CD14-positive monocyte (primary cell): ENCODE results near the gene CDK4. TPM values are rescaled to one million over a fixed set of nuclear protein-coding genes. Genes with fewer than 3 reads are reported as not detected.

Experiments used
- DNase-seq, 3 donors: peaks; one replicate each; pipeline ENCODE4 v3.0.0-alpha.2; 2011 to 2022
- H2AFZ ChIP-seq: 2 replicates; pipeline ENCODE4 v1.6.0; 2012; ENCODE audit warnings: mild to moderate bottlenecking, low read depth, low read length, inconsistent platforms; ENCODE audit not compliant: insufficient read depth, poor library complexity, severe bottlenecking
- H3K27ac ChIP-seq, 2 donors: 1 replicate in 1 of 2; 2 replicates in 1 of 2; pipeline ENCODE4 v1.5.1; 2012 to 2013; ENCODE audit warnings: low read length in 2 of 2, control low read depth in 1 of 2, inconsistent platforms in 1 of 2, low read depth in 1 of 2, mild to moderate bottlenecking in 1 of 2
- H3K27me3 ChIP-seq, 2 donors: one replicate each; pipeline versions ENCODE4 v1.6.0 to v1.6.1; 2011 to 2013; ENCODE audit warnings: low read length in 2 of 2; ENCODE audit not compliant: control insufficient read depth in 2 of 2, insufficient read depth in 2 of 2
- H3K36me3 ChIP-seq, 2 donors: replicated peaks in 1 of 2; 1 replicate in 1 of 2; 2 replicates in 1 of 2; pipeline versions ENCODE4 v1.5.1 to v1.6.1; 2012 to 2013; ENCODE audit warnings: low read length in 2 of 2, control low read depth in 1 of 2, inconsistent platforms in 1 of 2, mild to moderate bottlenecking in 1 of 2; ENCODE audit not compliant: insufficient read depth in 2 of 2, control insufficient read depth in 1 of 2
- H3K4me1 ChIP-seq, 2 donors: 1 replicate in 1 of 2; 2 replicates in 1 of 2; pipeline versions ENCODE4 v1.5.1 to v1.6.1; 2012 to 2013; ENCODE audit warnings: low read length in 2 of 2, control low read depth in 1 of 2, inconsistent platforms in 1 of 2, mild to moderate bottlenecking in 1 of 2, moderate library complexity in 1 of 2; ENCODE audit not compliant: insufficient read depth in 2 of 2, control insufficient read depth in 1 of 2
- H3K4me2 ChIP-seq: replicated peaks from 2 replicates; pipeline ENCODE3; 2012; ENCODE audit warnings: low read length, moderate library complexity, mild to moderate bottlenecking; ENCODE audit not compliant: poor library complexity, severe bottlenecking; ENCODE audit errors: extremely low read depth
- H3K4me3 ChIP-seq, 3 experiments: fragments of 200-600 bp in 1 of 3; sonication (generic) in 1 of 3; replicated peaks in 1 of 3; 1 replicate in 2 of 3; 2 replicates in 1 of 3; pipeline ENCODE4 v1.5.1; 2011 to 2013; ENCODE audit warnings: low read length in 3 of 3, mild to moderate bottlenecking in 3 of 3, control low read depth in 2 of 3, low read depth in 2 of 3, inconsistent platforms in 1 of 3, moderate library complexity in 1 of 3
- H3K79me2 ChIP-seq: 2 replicates; pipeline ENCODE4 v1.6.0; 2012; ENCODE audit warnings: mild to moderate bottlenecking, control low read depth, inconsistent platforms, low read length, moderate library complexity; ENCODE audit not compliant: insufficient read depth
- H3K9ac ChIP-seq: 2 replicates; pipeline ENCODE4 v1.6.0; 2017; ENCODE audit warnings: low read length, mild to moderate bottlenecking; ENCODE audit not compliant: insufficient read depth, poor library complexity, severe bottlenecking
- H3K9me3 ChIP-seq, 2 donors: replicated peaks in 1 of 2; 1 replicate in 1 of 2; 2 replicates in 1 of 2; pipeline versions ENCODE4 v1.5.1 to v1.6.1; 2012 to 2013; ENCODE audit warnings: low read length in 2 of 2, control low read depth in 1 of 2; ENCODE audit not compliant: control insufficient read depth in 1 of 2, insufficient read depth in 1 of 2
- H4K20me1 ChIP-seq: 2 replicates; pipeline ENCODE4 v1.6.0; 2012; ENCODE audit warnings: mild to moderate bottlenecking, low read length, control low read depth, moderate library complexity; ENCODE audit not compliant: insufficient read depth
- H3K27ac Mint-ChIP-seq, 7 donors: one replicate each; pipeline ENCODE4 v1.8.0; 2020; ENCODE audit warnings: mild to moderate bottlenecking in 7 of 7, mixed read lengths in 7 of 7, moderate library complexity in 6 of 7, inconsistent platforms in 2 of 7
- H3K27me3 Mint-ChIP-seq, 3 donors: one replicate each; pipeline ENCODE4 v1.8.0; 2021 to 2022; ENCODE audit warnings: low read depth in 3 of 3, mild to moderate bottlenecking in 3 of 3, mixed read lengths in 3 of 3, moderate library complexity in 3 of 3, inconsistent platforms in 1 of 3
- H3K36me3 Mint-ChIP-seq, 2 donors: one replicate each; pipeline ENCODE4 v1.8.0; 2020; ENCODE audit warnings: mixed read lengths in 2 of 2, inconsistent platforms in 1 of 2, mild to moderate bottlenecking in 1 of 2
- H3K4me1 Mint-ChIP-seq: one replicate; pipeline ENCODE4 v1.8.0; 2020; ENCODE audit warnings: mild to moderate bottlenecking, mixed read lengths
- H3K4me3 Mint-ChIP-seq, 2 donors: one replicate each; pipeline ENCODE4 v1.8.0; 2020; ENCODE audit warnings: mild to moderate bottlenecking in 2 of 2, mixed read lengths in 2 of 2, moderate library complexity in 1 of 2
- H3K9me3 Mint-ChIP-seq, 7 donors: one replicate each; pipeline ENCODE4 v1.8.0; 2020 to 2022; ENCODE audit warnings: mixed read lengths in 7 of 7, mild to moderate bottlenecking in 6 of 7, moderate library complexity in 6 of 7, inconsistent platforms in 2 of 7
- WGBS: methylation state at CpG from one replicate; pipeline ENCODE4 v1.1.5; 2013; ENCODE audit warnings: missing lambda C conversion rate; ENCODE audit not compliant: insufficient coverage; 5-methylcytosine and 5-hydroxymethylcytosine counted together
- intact Hi-C, 2 donors: fragments of 100-400 bp; cut with micrococcal nuclease; formaldehyde crosslinking; loops; one replicate each; pipeline versions ENCODE4 v1.15.0 to v1.15.1; 2023
- polyA plus RNA-seq, 3 donors: library from polyadenylated mRNA; depleted of rRNA in 1 of 3; unstranded in 2 of 3; stranded (reverse) in 1 of 3; fragments of 300-500 nt in 2 of 3; fragments of >200 nt in 1 of 3; fragmentation: Illumina TruSeq in 2 of 3; gene quantifications; 1 replicate in 2 of 3; 2 replicates in 1 of 3; pipeline ENCODE4 v1.2.3, GENCODE V29; 2012 to 2021
- TF ChIP-seq, protein P1 (sequence below): fragments of 200-600 bp; IDR thresholded peaks from one replicate; pipeline ENCODE4 v1.8.0; 2022; ENCODE audit warnings: antibody characterized with exemption, mild to moderate bottlenecking

The CDK4 gene
- polyA plus RNA-seq, 3 donors = 26.2 to 38.4 (median 27.4) TPM

DNA sequence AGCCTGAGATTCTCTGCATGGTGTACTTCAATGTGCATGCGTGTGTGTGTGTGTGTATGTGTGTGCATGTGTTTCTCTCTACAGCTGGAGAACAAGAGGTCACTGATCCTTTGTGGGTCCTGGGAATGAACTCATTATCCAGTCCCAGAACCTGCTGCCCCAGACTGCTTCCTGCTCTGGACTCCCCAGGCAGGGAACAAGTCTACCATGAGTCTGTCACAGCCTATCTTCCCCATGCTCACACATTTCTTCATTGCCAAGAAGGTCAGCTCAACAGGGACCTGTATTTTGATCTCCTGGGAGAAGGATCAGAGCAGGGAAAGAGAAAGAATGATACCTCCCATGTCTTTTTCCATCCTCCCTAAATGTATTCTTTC lies 10.7 kb downstream of the CDK4 start:
- Histone ChIP-seq H3K79me2 (peaks cover 26% of the 10 kb centered on the region), H3K27me3 (no peaks in the 10 kb centered on the region), H3K4me2 (peak overlapping the region; percentile 73), H3K9ac (peak overlapping the region; percentile 37), H3K36me3 (peaks cover 0 to 9% of the 10 kb centered on the region in 2 donors), H4K20me1 (no peaks in the 10 kb centered on the region), H2AFZ (peak overlapping the region; percentile 78), H3K4me1 (peaks cover 40 to 47% of the 10 kb centered on the region in 2 donors), H3K4me3 (peak overlapping the region; percentile 40 to 70 (median 52)), H3K27ac (peak overlapping the region in 1 of 2 donors; percentile 78), H3K9me3 (no peaks in the 10 kb centered on the region)
- TF ChIP-seq, protein P1, sequence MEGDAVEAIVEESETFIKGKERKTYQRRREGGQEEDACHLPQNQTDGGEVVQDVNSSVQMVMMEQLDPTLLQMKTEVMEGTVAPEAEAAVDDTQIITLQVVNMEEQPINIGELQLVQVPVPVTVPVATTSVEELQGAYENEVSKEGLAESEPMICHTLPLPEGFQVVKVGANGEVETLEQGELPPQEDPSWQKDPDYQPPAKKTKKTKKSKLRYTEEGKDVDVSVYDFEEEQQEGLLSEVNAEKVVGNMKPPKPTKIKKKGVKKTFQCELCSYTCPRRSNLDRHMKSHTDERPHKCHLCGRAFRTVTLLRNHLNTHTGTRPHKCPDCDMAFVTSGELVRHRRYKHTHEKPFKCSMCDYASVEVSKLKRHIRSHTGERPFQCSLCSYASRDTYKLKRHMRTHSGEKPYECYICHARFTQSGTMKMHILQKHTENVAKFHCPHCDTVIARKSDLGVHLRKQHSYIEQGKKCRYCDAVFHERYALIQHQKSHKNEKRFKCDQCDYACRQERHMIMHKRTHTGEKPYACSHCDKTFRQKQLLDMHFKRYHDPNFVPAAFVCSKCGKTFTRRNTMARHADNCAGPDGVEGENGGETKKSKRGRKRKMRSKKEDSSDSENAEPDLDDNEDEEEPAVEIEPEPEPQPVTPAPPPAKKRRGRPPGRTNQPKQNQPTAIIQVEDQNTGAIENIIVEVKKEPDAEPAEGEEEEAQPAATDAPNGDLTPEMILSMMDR = no peak
- Mint-ChIP-seq H3K4me1 (peaks cover 53% of the 10 kb centered on the region), H3K36me3 (peaks cover 8 to 13% of the 10 kb centered on the region in 2 donors), H3K9me3 (no peaks in the 10 kb centered on the region), H3K27me3 (peaks cover 0 to 1% (median 0%) of the 10 kb centered on the region in 3 donors), H3K27ac (peak overlapping the region; percentile 78 to 96 (median 88)), H3K4me3 (peak overlapping the region; percentile 83 to 93)
- DNase-seq = no peak
- intact Hi-C loops = loop anchor here in 1 of 2 donors (5.0 to 10.0 kb wide), 2 partner anchors 49 to 193 kb away; partner anchors contain the start of gene OS9
- 0% methylated on average over 1 of the region's 1 CpG for WGBS

GRCh38 chr12:57740656-57741412 lies 11.3 kb downstream of the CDK4 start:
- peak; percentile 23 to 66 (median 53) for DNase-seq
- no peaks in the 10 kb centered on the region for H3K9me3 Mint-ChIP-seq
- TF ChIP-seq, protein P1 = no peak
- Histone ChIP-seq H3K27ac (peak overlapping the region in 1 of 2 donors; percentile 78), H3K4me3 (peak overlapping the region in 1 of 3 experiments; percentile 70), H3K36me3 (peaks cover 0 to 8% of the 10 kb centered on the region in 2 donors), H3K9me3 (no peaks in the 10 kb centered on the region), H3K27me3 (no peaks in the 10 kb centered on the region), H3K9ac (no peak overlapping the region), H4K20me1 (no peaks in the 10 kb centered on the region), H3K4me2 (peak overlapping the region; percentile 73), H2AFZ (peak overlapping the region; percentile 78), H3K4me1 (peaks cover 39 to 46% of the 10 kb centered on the region in 2 donors), H3K79me2 (peaks cover 26% of the 10 kb centered on the region)
- whole genome bisulfite sequencing = 0% methylated on average over 3 of the region's 5 CpGs
- H3K27me3 Mint-ChIP-seq = peaks cover 0 to 1% (median 0%) of the 10 kb centered on the region in 3 donors
- intact Hi-C loops = loop anchor here in 1 of 2 donors (5.0 to 10.0 kb wide), 2 partner anchors 49 to 194 kb away; partner anchors contain the start of gene OS9
- peaks cover 48% of the 10 kb centered on the region for H3K4me1 Mint-ChIP-seq
- H3K36me3 Mint-ChIP-seq = peaks cover 6 to 13% of the 10 kb centered on the region in 2 donors
- H3K27ac Mint-ChIP-seq = peak overlapping the region; percentile 10 to 96 (median 88)
- H3K4me3 Mint-ChIP-seq = peak overlapping the region; percentile 83 to 93
